Activated CD4-positive, CD25-positive, alpha-beta regulatory T cell (primary cell): ENCODE results near the gene EFHC2.
"Not testable (repeated sequence)": the region's sequence is repeated elsewhere in the genome, so short reads cannot be mapped to it uniquely, and the experiment has no call there.

ENCODE experiments used
- DNase-seq, 4 experiments: peaks; one replicate each; lab custom pipeline; 2025; lab: John Stamatoyannopoulos, UW

Gene EFHC2

GRCh38 chrX:44232081-44232480 is 111.4 kb downstream of the EFHC2 start:
- no peak for DNase-seq

GRCh38 chrX:44228621-44229020 is 114.9 kb downstream of the EFHC2 start:
- no peak for DNase-seq

GRCh38 chrX:44227991-44228390 is 115.5 kb downstream of the EFHC2 start:
- DNase-seq: no peak

- DNase-seq: no peak
Measured at GRCh38 chrX:44225667-44226066, 117.8 kb downstream of the EFHC2 start.

- DNase-seq: no peak
Measured at GRCh38 chrX:44224760-44225159, 118.7 kb downstream of the EFHC2 start.

- DNase-seq: no peak
Measured at GRCh38 chrX:44223150-44223549, 120.3 kb downstream of the EFHC2 start.

GRCh38 chrX:44218465-44218864 is 125.0 kb downstream of the EFHC2 start:
- no peak for DNase-seq

- no peak for DNase-seq
Measured at GRCh38 chrX:44216171-44216570, 127.3 kb downstream of the EFHC2 start.

- no peak for DNase-seq
Measured at GRCh38 chrX:44203791-44204190, 139.7 kb downstream of the EFHC2 start.

GRCh38 chrX:44202596-44202995 is 140.9 kb downstream of the EFHC2 start:
- no peak for DNase-seq

- no peak for DNase-seq
Measured at GRCh38 chrX:44189116-44189515, 154.4 kb downstream of the EFHC2 start.

GRCh38 chrX:44187915-44188314 is 155.6 kb downstream of the EFHC2 start:
- not testable (repeated sequence) for DNase-seq

- DNase-seq: no peak
Measured at GRCh38 chrX:44183329-44183728, 160.1 kb downstream of the EFHC2 start.

GRCh38 chrX:44178274-44179053 is 165.0 kb downstream of the EFHC2 start:
- DNase-seq: no peak

GRCh38 chrX:44175455-44175854 is 168.0 kb downstream of the EFHC2 start:
- DNase-seq: no peak

GRCh38 chrX:44174061-44174460 is 169.4 kb downstream of the EFHC2 start:
- no peak for DNase-seq

GRCh38 chrX:44173219-44173618 is 170.3 kb downstream of the EFHC2 start:
- DNase-seq: no peak

GRCh38 chrX:44167116-44167515 is 176.4 kb downstream of the EFHC2 start:
- DNase-seq: no peak

- no peak for DNase-seq
Measured at GRCh38 chrX:44162964-44163475, 180.5 kb downstream of the EFHC2 start.

GRCh38 chrX:44157858-44158257 is 185.6 kb downstream of the EFHC2 start:
- DNase-seq: no peak

- DNase-seq: no peak
Measured at GRCh38 chrX:44157283-44157682, 186.2 kb downstream of the EFHC2 start.

GRCh38 chrX:44156726-44157125 is 186.7 kb downstream of the EFHC2 start:
- no peak for DNase-seq

GRCh38 chrX:44155126-44155525 is 188.3 kb downstream of the EFHC2 start:
- no peak for DNase-seq

- no peak for DNase-seq
Measured at GRCh38 chrX:44152852-44153251, 190.6 kb downstream of the EFHC2 start.
